Activated T-cell treated with anti-CD3 and anti-CD28 coated beads, Interleukin-2, amount 50 U/mL, for 48 hours (primary cell): ENCODE results near the gene LRRC25.
"Not testable (repeated sequence)": the region's sequence is repeated elsewhere in the genome, so short reads cannot be mapped to it uniquely, and the experiment has no call there.

Experiments
- DNase-seq, 2 experiments: peaks; one replicate each; pipeline ENCODE4 v3.0.0-alpha.2; 2020

The LRRC25 gene

DNA sequence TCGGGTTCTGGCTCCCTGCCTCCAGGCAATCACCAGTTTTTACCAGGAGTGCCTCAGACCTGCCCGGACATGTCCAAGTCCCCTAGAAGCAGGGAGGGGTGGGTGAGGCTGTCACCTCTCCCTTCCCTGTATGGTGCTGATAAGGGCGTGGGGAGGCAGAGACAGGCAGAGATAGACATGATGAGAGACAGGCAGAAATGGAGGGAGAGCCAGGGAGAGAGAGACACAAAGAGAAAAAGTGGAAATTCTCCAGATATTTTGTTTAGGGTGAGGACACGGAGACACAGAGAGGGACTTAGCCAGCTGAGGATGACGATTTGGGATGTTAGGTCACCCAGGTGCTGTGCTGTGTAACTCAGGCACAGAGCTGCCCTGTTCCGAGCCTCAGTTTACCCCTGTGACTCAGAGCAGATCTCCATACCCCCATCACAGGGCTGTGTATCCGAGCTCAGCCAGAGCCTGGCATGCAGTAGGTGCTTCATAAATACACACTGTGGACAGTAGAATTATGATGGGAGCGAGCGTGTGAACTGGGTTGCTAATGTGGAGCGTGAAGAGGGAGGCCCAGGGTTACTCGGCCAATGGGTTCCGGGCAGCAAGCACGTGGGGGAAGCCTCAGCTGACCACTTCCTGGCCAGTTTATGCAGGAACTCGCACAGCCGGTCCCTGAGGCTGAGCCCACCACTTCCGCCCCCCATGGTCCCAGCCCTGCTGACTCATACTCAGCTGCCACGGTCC, 23.4 kb downstream of the LRRC25 start:
- peak; percentile 65 to 70 for DNase-seq

DNA sequence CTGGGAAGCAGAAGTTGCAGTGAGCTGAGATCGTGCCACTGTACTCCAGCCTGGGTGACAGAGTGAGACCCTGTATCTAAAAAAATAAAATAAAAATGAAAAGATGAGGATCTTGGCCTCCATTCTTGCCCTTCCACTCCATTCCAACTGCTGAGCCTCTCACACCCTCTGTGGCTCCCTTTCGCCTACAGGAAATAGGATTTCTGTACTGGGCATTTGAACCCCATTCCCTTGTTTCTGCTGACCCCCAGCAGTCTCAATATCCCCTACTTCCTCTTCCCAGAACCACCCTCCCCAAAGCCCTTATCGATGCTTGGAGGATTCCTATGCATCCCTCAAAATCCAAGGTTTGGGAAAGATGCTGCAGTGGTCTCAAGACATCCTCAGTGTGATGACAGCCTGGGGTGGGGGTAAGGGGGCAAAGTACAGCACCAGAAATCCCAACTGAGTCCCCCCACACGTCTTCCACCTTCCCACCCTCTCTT, 24.0 kb downstream of the LRRC25 start:
- DNase-seq: no peak

DNA sequence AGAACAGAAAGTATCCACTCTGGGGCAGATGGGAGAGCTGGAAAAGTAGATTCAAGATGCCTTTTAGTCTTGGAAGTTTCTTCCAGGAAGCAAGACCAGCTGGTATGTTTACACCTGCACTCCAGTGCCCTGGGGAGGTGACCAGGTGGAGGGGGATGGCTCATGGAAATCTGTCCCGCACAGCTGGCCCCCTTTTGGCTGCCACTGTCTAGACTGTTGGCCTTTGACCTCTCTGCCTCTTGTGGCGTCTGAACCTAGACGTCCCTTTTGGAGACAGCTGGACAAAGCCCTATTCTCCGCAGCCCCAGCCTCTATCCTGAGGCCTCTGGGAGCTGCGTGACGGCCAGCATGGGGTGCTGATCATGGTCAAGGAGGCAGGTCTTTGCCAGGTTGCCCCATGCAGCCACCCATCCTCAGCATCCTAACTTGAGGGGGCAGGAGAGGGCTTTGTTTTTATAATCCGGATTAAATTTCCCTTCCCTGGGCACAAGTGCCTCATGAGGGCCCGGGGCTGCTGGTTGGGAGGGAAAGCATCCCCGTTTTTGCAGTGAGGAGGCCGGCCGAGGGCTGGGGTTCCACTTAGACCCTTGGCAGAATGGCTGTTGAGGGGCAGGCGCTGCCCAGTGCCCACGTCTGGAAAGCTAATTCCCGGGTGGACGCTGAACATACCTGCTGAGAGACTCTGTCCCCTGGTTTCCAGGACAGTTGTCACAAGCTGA, 28.8 kb downstream of the LRRC25 start:
- DNase-seq: no peak

DNA sequence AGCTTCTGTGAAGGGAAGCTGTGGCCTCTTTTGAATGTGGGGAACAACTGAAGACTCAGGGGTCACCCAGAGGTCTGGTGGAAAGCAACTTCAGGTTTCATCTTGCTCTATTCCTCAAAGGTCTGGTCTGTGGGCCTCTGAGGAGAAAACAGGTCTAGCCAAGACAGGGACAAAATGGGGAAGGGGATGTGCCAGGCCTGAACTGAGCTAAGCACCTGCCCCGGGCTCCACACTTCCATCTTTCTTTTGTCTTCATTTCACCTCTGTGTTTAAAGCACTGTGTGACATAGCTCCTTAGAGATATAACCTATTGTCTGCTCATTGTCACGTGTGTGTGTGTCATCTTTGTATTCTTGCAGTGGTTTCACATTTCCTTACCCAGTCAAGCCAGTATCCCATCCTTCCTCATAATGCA, 31.4 kb downstream of the LRRC25 start:
- no peak for DNase-seq

DNA sequence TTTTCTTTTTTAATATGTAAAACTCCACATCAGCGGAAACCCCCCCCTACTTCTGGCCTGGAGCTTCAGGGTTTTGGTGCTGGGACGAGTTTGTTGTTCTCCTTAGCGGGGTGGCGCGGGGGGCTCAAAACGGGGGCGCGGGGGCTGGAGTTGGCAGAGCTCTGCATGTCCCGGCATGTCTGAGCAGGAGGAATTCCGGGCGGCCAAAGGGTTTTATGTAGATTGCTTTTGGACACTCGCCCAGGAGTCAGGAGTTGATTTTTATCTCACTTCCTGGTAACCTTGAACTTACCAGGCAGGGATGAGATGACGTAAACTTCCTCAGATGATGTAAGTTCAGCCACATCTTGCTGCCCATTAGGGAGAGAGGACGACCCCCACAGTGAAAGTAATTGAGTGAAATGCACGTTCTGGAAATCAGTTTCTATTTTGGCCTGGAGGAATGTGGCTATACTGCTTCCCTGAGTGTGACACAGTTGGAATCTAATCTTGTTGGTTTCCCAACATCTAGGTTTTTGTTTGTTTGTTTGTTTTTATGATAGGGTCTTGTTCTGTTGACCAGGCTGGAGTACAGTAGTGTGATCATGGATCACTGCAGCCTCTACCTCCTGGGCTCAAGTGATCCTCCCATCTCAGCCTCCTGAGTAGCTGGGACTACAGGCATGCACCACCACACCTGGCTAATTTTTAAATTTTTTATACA, 32.4 kb downstream of the LRRC25 start:
- no peak for DNase-seq

DNA sequence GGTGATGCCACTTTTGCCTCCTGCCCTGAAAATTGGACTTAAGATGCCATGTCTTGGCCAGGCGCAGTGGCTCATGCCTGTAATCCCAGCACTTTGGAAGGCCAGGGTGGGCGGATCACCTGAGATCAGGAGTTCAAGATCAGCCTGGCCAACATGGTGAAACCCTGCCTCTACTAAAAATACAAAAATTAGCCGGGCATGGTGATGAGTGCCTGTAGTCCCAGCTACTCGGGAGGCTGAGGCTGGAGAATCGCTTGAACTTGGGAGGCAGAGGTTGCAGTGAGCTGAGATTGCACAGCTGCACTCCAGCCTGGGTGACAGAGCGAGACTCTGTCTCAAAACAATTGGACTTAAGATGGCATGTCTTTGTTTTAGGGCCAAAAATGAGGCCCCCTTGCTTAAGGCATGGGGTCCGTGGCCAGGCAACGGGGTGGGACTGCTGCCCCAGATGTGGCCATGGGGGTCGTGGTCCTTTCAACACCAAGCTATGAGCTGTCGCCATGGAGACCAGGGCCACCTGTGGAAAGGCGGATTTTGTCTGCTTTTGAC, 33.1 kb downstream of the LRRC25 start:
- not testable (repeated sequence) for DNase-seq

DNA sequence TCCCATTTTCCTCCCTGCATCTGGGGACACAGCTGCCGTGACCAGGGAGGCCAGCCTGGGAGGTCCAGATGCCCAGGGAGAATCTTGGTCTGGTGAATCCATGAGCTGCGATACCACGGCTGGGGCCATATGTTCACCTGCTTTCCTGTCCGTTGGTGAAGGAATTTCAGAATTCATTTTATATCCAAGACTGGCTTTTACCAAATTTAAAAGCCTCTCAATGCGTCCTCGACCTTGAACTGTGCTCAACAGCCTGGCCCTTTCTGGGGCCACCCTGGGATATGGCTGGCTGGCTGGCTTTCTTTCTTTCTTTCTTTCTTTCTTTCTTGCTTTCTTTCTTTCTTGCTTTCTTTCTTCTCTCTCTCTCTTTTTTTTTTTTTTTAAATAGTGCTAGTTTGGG, 33.6 kb downstream of the LRRC25 start:
- no peak for DNase-seq

DNA sequence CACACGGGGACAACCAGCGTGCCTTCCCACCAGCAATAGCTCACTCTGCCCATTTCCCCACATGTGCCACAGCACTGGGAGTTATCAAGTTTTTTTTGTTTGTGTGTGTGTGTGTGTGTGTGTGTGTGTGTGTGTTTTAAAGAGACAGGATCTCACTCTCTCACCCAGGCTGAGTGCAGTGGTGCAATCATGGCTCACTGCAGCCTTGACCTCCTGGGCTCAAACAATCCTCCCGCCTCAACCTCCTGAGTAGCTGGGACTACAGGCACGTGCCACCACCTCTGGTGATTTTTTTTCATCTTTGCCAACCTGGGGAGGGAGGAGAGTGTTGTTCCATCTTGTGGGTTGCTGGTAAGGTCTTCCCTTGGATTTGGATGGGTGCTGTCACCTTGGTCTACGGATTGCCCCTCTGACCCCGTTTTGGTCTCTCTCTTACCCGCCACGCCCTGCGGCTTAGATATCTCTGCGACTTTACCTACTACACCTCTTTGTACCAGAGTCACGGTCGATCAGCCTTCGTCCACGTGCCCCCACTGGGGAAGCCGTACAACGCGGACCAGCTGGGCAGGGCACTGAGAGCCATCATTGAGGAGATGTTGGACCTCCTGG, 34.4 kb downstream of the LRRC25 start:
- no peak for DNase-seq

DNA sequence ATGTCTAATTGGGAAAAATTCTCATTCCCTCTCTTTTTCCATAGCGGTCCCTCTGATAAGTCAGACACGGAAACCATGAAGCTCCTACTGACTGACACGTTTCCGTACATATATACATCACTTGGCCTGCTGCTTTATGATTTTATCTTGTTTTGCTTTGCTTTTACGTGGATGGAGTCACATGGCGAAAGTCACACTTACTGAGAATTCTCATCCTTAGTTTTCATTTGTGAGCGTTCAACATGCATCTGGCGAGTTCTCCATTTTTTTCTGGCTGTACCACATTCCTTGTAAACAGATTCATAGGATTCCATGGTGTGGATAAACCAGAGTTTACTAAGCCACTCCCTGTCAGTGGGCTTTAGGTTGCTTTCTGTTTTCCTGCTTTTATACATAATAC, 35.8 kb downstream of the LRRC25 start:
- DNase-seq: no peak

DNA sequence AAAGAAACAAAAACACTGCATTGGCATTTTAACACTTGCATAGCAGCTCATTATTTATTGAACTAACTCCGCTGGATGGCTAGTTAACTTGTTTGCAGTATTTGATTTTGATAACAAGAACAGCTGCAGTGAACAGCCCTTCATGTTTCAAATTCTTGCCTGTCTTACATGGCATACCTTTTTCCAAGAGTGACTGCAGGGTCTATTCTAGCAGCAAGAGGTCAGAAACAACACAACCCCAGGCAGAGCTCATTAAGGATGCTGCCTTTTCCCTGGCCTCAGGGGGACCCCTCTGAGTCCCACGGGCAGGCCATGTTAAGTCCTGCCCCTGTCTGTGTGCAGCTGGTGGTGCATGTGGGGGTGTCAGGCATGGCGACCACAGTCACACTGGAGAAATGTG, 40.4 kb downstream of the LRRC25 start:
- no peak for DNase-seq

DNA sequence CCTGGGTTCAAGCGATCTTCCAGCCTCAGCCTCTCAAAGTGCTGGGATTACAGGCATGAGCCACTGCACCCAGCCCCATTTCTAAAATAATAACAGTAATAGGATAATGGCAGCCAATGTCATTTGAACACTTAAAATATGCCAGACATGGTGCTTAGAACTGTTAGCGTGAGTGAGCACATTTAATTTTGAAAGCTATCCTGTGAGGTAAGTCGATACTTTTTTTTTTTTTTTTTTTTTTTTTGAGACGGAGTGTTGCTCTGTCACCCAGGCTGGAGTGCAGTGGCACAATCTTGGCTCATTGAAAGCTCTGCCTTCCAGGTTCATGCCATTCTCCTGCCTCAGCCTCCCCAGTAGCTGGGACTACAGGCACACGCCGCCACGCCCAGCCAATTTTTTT, 42.7 kb downstream of the LRRC25 start:
- not testable (repeated sequence) for DNase-seq

DNA sequence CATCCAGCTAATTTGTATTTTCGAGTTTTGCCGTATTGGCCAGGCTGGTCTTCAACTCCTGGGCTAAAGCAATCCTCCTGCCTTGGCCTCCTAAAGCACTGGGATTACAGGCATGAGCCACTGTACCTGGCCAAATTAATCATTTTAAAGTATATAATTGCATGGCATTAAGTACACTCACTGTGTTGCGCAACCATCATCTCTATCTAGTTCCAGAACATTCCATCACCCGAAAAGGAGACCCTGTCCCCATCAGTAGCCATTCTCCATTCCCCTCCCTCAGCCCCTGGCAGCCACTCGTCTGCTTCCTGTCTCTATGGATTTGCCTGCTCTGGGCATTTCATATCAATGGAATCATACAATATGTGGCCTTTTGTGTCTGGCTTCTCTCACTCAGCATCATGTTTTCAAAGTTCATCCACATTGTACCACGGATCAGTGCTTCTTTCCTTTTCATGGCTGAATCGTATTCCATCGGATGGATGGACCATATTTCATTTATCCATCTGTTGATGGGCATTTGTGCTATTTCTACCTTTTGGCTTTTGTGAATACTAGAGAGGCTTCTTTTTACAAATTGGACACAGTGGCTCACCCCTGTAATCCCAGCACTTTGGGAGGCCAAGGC, 43.9 kb downstream of the LRRC25 start:
- no peak for DNase-seq

DNA sequence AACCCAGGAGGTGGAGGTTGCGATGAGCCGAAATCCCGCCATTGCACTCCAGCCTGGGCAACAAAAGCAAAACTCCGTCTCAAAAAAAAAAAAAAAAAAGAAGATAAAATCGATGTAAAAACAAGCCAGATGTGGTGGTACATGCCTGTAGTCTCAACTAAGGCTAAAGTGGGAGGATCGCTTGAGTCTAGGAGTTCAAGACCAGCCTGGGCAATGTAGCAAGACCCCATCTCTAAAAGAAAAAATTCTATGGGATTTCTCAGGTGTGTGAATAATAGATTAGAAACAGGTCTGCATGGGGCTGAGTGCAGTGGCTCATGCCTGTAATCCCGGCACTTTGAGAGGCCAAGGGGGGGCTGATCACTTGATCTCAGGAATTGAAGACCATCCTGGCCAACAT, 45.9 kb downstream of the LRRC25 start:
- no peak for DNase-seq

DNA sequence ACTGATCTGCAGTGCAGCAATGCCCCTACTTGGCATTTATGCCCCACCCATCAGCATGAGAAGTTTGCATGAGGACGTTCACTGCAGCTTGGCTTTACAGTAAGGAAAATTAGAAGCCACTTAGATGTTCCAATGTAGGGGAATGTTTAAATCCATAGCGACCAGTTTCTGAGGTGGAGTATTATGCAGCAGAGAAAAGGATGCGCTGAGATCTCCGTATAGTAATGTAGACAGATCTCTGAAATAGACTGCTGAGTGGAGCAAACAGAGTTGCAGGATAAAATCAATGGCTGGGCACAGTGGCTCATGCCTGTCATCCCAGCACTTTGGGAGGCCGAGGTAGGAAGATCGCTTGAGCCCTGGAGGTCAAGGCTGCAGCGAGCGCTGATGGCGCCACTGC, 46.9 kb downstream of the LRRC25 start:
- no peak for DNase-seq

DNA sequence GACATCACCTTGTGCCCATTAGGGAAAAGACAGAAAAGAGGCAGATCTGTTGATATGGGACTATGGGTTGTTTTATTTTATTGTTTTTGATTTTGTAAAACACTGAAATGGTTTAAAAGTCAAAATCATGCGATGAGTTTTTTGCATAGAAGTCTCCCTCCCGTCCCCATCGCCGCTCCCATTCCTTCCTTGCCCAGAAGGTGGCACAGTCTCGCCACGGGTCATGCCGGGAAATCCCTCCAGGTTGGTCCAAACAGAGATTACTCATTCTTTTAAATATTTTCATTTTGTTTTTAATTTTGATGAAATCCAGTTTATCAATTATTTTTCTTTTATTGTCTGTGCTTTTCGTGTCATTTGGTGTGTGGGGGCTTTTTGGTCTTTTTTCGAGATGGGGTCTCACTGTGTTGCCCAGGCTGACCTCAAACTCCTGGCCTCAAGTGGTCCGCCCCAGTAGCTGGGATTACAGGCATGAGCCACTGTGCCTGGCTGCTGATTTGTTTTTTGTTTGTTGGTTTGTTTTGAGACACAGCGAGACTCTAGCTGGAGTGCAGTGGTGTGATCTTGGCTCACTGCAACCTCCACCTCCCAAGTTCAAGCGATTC, 47.8 kb downstream of the LRRC25 start:
- DNase-seq: peak; percentile 55 to 57

DNA sequence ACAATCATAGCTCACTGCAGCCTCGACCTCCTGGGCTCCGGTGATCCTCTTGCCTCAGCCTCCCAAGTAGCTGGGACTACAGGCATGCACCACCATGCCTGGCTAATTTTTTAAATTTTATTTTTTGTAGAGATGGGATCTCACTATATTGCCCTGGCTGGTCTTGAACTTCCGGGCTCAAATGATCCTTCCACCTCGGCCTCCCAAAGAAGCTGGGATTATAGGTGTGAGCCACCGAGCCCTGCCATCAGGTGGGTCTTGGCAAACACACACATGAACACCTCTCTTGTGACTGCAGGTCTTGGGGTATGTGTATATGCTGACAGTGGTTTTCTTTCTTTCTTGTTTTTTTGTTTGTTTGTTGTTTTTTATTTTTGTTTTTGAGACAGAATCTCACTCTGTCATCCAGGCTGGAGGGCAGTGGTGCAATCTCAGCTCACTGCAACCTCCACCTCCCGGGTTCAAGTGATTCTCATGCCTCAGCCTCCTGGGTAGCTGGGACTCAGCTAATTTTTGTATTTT, 48.5 kb downstream of the LRRC25 start:
- not testable (repeated sequence) for DNase-seq

DNA sequence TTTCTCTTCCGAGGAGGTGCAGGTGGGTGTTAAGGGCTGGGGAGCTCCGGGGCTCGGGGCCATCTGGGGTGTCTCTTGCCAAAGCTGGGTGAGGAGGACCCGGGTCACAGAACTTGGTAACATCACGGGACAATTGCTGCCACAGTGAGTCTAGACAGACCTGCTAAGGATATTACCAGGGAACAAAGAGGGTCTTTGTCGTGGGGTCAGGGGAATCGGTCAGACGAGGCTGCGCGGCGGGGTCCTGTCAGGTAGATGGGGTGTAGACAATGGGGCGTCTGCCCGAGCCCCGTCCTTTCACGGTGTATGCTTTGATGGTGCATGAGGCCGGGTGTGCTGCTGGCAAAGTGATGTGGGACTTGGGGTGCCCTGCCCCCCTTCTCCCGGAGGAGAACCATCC, 49.3 kb downstream of the LRRC25 start:
- no peak for DNase-seq

DNA sequence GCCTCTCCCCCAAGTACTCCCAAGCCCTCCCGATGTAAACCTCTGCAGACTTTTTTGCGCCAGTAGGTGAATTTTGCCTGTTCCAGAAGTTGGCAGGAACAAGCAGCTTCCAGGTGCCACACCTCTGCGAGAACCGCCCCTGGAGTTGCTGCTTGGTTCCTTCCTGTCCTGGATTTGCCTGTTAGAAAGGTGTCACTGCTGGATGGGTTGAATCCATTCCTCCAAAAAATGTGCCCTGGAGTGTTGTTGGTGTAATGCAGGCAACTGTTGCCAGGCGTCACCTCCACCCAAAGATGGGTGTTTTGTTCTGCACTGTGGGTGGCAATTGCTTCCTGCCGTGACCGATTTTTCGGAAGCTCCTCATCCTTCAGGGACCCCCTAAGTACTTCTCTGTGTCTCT, 51.3 kb downstream of the LRRC25 start:
- no peak for DNase-seq

DNA sequence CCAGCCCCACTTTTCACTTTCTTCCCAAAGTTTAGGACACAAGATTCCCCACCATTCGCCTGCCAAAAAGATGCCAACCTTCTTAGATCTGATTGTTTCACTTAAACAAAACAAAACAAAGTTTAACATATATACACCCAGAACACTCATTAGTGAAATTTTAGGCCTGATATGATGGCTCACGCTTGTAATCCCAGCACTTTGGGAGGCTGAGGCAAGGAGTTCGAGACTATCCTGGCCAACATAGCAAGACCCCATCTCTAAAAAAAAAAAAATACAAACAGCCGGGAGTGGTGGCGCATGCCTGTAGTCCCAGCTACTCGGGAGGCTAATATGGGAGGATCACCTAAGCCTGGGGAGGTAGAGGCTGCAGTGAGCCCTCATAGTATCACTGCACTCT, 52.1 kb downstream of the LRRC25 start:
- DNase-seq: no peak

DNA sequence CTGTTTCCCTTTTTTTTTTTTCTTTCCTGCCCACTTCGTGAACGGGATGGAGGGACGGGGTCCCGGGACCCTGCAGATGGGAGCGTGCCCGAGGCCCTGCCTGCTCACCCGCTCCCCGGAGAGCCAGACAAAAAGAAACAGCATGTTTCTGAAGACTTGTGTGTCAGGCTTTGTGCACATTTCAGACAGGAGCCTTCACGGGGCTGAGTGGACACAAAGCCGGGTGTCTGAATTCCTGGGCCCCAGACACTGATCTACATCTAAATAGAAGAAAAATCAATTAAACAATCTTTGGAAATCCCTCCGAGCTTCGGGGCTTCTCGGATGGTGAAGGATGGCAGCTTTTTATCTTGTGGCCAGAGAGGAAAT, 52.9 kb downstream of the LRRC25 start:
- DNase-seq: no peak

DNA sequence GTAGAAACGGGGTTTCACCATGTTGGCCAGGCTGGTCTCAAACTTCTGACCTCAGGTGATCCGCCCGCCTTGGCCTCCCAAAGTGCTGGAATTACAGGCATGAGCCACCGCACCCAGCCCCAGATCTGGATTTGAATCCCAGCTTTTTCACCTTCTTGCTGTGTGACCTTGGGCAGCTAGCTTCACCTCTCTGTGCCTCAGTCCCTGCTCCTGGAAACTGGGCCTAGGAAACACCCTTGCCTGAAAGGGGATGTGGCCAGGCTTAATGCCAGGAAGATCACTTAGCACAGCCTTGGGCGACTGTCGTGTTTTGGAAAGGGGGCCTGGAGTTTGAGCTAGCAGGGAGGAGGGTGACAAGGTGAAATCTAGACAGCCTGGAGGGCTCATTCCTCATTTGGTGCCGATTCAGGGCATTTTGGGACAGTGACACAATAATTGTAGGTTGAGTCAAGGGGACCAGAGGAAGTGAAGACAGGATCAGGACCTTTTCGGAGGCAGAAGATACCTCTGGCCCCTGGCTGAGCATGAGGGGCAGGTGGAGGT, 55.3 kb downstream of the LRRC25 start:
- DNase-seq: no peak
